Measurements from ENCODE around the gene RMND5B. TPM values are rescaled to one million over a fixed set of nuclear protein-coding genes. Genes with fewer than 3 reads are reported as not detected.

Gene RMND5B
- polyA plus RNA-seq, 1 experiment: 39.6 TPM

- Histone ChIP-seq H3K4me3 (ENCODE audit: low read depth, low read length) (no peak overlapping the region), H3K36me3 (ENCODE audit: control insufficient read depth, insufficient read depth, low read length) (no peaks in the 10 kb centered on the region), H3K27me3 (ENCODE audit: control insufficient read depth, insufficient read depth, low read length) (peaks cover 3% of the 10 kb centered on the region; the same call in 1 of the 2 replicates)
- DNase-seq (ENCODE audit: low read depth): no peak
- ChIA-PET CTCF (interaction anchor here (1.6 kb wide), 1 partner anchor 46 kb away, joined by 8 read pairs; no protein-coding TSS in a partner anchor), POLR2A (no interaction called here)
- no peak for TF ChIP-seq CTCF (IDR thresholded peaks at IDR 0.05; ENCODE audit: insufficient read depth, low read depth, low read length)
Observed at GRCh38 chr5:178121391-178122276, 9.2 kb upstream of the RMND5B start.

GRCh38 chr5:178122346-178122745 is 8.5 kb upstream of the RMND5B start:
- ChIA-PET CTCF (no interaction called here), POLR2A (no interaction called here)
- Histone ChIP-seq H3K4me3 (ENCODE audit: low read depth, low read length) (no peak overlapping the region), H3K27me3 (ENCODE audit: control insufficient read depth, insufficient read depth, low read length) (peaks cover under 1% of the 10 kb centered on the region; the same call in 1 of the 2 replicates), H3K36me3 (ENCODE audit: control insufficient read depth, insufficient read depth, low read length) (no peaks in the 10 kb centered on the region)
- DNase-seq (ENCODE audit: low read depth): no peak
- no peak for TF ChIP-seq CTCF (IDR thresholded peaks at IDR 0.05; ENCODE audit: insufficient read depth, low read depth, low read length)

GRCh38 chr5:178123094-178123965 is 7.5 kb upstream of the RMND5B start:
- no peak overlapping the region for H3K4me3 ChIP-seq (ENCODE audit: low read depth, low read length)
- H3K27me3 ChIP-seq (ENCODE audit: control insufficient read depth, insufficient read depth, low read length): no peaks in the 10 kb centered on the region
- no peaks in the 10 kb centered on the region for H3K36me3 ChIP-seq (ENCODE audit: control insufficient read depth, insufficient read depth, low read length)
- CTCF ChIA-PET: interaction anchor here (0.5 to 1.3 kb wide), 4 partner anchors 18 to 48 kb away, joined by 3 to 4 read pairs (median 4); no protein-coding TSS in a partner anchor
- POLR2A ChIA-PET: no interaction called here
- no peak for DNase-seq (ENCODE audit: low read depth)
- TF ChIP-seq CTCF (IDR thresholded peaks at IDR 0.05; ENCODE audit: insufficient read depth, low read depth, low read length): no peak

- Histone ChIP-seq H3K4me3 (ENCODE audit: low read depth, low read length) (no peak overlapping the region), H3K27me3 (ENCODE audit: control insufficient read depth, insufficient read depth, low read length) (no peaks in the 10 kb centered on the region), H3K36me3 (ENCODE audit: control insufficient read depth, insufficient read depth, low read length) (no peaks in the 10 kb centered on the region)
- ChIA-PET CTCF (interaction anchor here (0.5 to 1.5 kb wide), 5 partner anchors 9 to 49 kb away, joined by 3 to 6 read pairs (median 4); no protein-coding TSS in a partner anchor), POLR2A (no interaction called here)
- DNase-seq (ENCODE audit: low read depth): no peak
- TF ChIP-seq CTCF (IDR thresholded peaks at IDR 0.05; ENCODE audit: insufficient read depth, low read depth, low read length): no peak
Observed at GRCh38 chr5:178123966-178124925, 6.6 kb upstream of the RMND5B start.

Data from BJ (cell line).